ENCODE data around the gene KRTAP6-3. TPM values are rescaled to one million over a fixed set of nuclear protein-coding genes. Genes with fewer than 3 reads are reported as not detected.

KRTAP6-3 gene
- total and polyA plus RNA-seq, 2 of the 8 experiments (the other 6 are each of a cell fraction or from before 2014, with no cell fraction given), result not detected

DNA sequence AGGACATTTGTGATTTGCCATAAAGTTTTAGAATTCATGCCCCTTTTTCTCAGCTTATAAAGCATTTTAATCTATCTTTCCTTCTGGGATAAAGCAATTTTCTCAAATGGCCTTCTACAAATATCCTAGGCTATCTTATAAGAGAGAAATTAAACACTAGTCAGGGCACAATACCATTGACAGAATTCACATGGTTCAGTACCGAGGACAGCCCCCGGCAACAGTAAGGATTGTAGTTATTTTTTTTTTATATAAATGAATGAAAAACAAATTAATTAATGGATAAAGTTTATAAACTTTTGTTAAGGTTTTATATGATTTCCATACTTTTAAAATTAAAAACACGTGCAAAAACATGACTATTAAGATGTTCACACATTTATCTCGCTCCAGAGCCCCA lies 35.9 kb downstream of the KRTAP6-3 start (continued):
- TF ChIP-seq, protein P1, sequence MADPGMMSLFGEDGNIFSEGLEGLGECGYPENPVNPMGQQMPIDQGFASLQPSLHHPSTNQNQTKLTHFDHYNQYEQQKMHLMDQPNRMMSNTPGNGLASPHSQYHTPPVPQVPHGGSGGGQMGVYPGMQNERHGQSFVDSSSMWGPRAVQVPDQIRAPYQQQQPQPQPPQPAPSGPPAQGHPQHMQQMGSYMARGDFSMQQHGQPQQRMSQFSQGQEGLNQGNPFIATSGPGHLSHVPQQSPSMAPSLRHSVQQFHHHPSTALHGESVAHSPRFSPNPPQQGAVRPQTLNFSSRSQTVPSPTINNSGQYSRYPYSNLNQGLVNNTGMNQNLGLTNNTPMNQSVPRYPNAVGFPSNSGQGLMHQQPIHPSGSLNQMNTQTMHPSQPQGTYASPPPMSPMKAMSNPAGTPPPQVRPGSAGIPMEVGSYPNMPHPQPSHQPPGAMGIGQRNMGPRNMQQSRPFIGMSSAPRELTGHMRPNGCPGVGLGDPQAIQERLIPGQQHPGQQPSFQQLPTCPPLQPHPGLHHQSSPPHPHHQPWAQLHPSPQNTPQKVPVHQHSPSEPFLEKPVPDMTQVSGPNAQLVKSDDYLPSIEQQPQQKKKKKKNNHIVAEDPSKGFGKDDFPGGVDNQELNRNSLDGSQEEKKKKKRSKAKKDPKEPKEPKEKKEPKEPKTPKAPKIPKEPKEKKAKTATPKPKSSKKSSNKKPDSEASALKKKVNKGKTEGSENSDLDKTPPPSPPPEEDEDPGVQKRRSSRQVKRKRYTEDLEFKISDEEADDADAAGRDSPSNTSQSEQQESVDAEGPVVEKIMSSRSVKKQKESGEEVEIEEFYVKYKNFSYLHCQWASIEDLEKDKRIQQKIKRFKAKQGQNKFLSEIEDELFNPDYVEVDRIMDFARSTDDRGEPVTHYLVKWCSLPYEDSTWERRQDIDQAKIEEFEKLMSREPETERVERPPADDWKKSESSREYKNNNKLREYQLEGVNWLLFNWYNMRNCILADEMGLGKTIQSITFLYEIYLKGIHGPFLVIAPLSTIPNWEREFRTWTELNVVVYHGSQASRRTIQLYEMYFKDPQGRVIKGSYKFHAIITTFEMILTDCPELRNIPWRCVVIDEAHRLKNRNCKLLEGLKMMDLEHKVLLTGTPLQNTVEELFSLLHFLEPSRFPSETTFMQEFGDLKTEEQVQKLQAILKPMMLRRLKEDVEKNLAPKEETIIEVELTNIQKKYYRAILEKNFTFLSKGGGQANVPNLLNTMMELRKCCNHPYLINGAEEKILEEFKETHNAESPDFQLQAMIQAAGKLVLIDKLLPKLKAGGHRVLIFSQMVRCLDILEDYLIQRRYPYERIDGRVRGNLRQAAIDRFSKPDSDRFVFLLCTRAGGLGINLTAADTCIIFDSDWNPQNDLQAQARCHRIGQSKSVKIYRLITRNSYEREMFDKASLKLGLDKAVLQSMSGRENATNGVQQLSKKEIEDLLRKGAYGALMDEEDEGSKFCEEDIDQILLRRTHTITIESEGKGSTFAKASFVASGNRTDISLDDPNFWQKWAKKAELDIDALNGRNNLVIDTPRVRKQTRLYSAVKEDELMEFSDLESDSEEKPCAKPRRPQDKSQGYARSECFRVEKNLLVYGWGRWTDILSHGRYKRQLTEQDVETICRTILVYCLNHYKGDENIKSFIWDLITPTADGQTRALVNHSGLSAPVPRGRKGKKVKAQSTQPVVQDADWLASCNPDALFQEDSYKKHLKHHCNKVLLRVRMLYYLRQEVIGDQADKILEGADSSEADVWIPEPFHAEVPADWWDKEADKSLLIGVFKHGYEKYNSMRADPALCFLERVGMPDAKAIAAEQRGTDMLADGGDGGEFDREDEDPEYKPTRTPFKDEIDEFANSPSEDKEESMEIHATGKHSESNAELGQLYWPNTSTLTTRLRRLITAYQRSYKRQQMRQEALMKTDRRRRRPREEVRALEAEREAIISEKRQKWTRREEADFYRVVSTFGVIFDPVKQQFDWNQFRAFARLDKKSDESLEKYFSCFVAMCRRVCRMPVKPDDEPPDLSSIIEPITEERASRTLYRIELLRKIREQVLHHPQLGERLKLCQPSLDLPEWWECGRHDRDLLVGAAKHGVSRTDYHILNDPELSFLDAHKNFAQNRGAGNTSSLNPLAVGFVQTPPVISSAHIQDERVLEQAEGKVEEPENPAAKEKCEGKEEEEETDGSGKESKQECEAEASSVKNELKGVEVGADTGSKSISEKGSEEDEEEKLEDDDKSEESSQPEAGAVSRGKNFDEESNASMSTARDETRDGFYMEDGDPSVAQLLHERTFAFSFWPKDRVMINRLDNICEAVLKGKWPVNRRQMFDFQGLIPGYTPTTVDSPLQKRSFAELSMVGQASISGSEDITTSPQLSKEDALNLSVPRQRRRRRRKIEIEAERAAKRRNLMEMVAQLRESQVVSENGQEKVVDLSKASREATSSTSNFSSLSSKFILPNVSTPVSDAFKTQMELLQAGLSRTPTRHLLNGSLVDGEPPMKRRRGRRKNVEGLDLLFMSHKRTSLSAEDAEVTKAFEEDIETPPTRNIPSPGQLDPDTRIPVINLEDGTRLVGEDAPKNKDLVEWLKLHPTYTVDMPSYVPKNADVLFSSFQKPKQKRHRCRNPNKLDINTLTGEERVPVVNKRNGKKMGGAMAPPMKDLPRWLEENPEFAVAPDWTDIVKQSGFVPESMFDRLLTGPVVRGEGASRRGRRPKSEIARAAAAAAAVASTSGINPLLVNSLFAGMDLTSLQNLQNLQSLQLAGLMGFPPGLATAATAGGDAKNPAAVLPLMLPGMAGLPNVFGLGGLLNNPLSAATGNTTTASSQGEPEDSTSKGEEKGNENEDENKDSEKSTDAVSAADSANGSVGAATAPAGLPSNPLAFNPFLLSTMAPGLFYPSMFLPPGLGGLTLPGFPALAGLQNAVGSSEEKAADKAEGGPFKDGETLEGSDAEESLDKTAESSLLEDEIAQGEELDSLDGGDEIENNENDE (IDR thresholded peaks at IDR 0.05; ENCODE audit: insufficient replicate concordance, low read length), result no peak
- no peak for TF ChIP-seq KDM1A (IDR thresholded peaks at IDR 0.05; ENCODE audit: borderline replicate concordance, low read length)
- no peak for TF ChIP-seq CTBP2 (IDR thresholded peaks at IDR 0.05; ENCODE audit: borderline replicate concordance, insufficient read depth, insufficient read length, low read length)
- TF ChIP-seq MAFK (IDR thresholded peaks at IDR 0.05; ENCODE audit: low read depth, low read length), result no peak
- TF ChIP-seq FOSL1 (IDR thresholded peaks at IDR 0.05; ENCODE audit: insufficient read depth, low read depth, low read length), result no peak
- no peak for TF ChIP-seq RNF2 (IDR thresholded peaks at IDR 0.05; ENCODE audit: borderline replicate concordance, low read depth, low read length, missing control alignments, poor library complexity, severe bottlenecking)

Data from H1 (cell line).